Right lobe of liver (tissue), 6 donors: Measurements from ENCODE around the gene DIAPH2. TPM values are rescaled to one million over a fixed set of nuclear protein-coding genes. Genes with fewer than 3 reads are reported as not detected.

Source experiments
- ATAC-seq, 4 donors: fragments of 200-7000 bp; cut with Tn5 transposase; one replicate each; pipeline ENCODE4 v1.9.1; 2020; ENCODE audit warnings: mild to moderate bottlenecking in 4 of 4, moderate library complexity in 4 of 4
- DNase-seq, 3 donors: peaks; one replicate each; pipeline ENCODE4 v3.0.0-alpha.2; 2020
- H3K27ac ChIP-seq, 3 donors: fragments of 200-600 bp; one replicate each; pipeline ENCODE4 v1.8.0; 2022
- H3K27me3 ChIP-seq, 2 donors: fragments of 200-600 bp; one replicate each; pipeline ENCODE4 v1.8.0; 2022
- H3K36me3 ChIP-seq, 4 donors: fragments of 200-600 bp; sonication (generic) in 1 of 4; one replicate each; pipeline versions ENCODE4 v1.5.1 to v1.8.0; 2017 to 2022; ENCODE audit warnings: control low read depth in 1 of 4
- H3K4me1 ChIP-seq, 4 donors: fragments of 200-600 bp; sonication (generic) in 1 of 4; one replicate each; pipeline versions ENCODE4 v1.5.1 to v1.8.0; 2017 to 2022; ENCODE audit warnings: control low read depth in 1 of 4
- H3K4me3 ChIP-seq, 3 donors: fragments of 200-600 bp; one replicate each; pipeline ENCODE4 v1.8.0; 2022
- H3K9me3 ChIP-seq, 4 donors: fragments of 200-600 bp; sonication (generic) in 1 of 4; one replicate each; pipeline versions ENCODE4 v1.5.1 to v1.8.0; 2017 to 2022; ENCODE audit warnings: control low read depth in 1 of 4
- CTCF ChIP-seq, 4 donors: fragments of 200-600 bp in 3 of 4; fragments of 450-650 bp in 1 of 4; IDR thresholded peaks; one replicate each; pipeline versions ENCODE4 v1.5.1 to v1.8.0; 2016 to 2022; ENCODE audit warnings: antibody characterized with exemption in 4 of 4, mild to moderate bottlenecking in 2 of 4
- POLR2A ChIP-seq: fragments of 450-650 bp; IDR thresholded peaks from one replicate; pipeline ENCODE4 v1.6.1; 2017; ENCODE audit warnings: antibody characterized with exemption, mild to moderate bottlenecking
- WGBS: methylation state at CpG from one replicate; pipeline ENCODE4 v1.1.6; 2018; ENCODE audit warnings: low coverage, low lambda C conversion rate; ENCODE audit not compliant: insufficient coverage; ENCODE audit errors: missing lambda C conversion rate; 5-methylcytosine and 5-hydroxymethylcytosine counted together
- intact Hi-C, 2 donors: fragments of 100-400 bp; cut with DNase I; formaldehyde crosslinking; loops; one replicate each; pipeline versions ENCODE4 v1.11.2 to v1.14.1; 2022
- total RNA-seq, 6 experiments: library from RNA; depleted of rRNA in 2 of 6; stranded (reverse); fragments of >200 nt in 2 of 6; fragmentation: NEBNext Ultra II Directional in 3 of 6; extraction: Animal tissue kit (Norgen Biotek cat#: 25700) in 3 of 6; gene quantifications; one replicate each; pipeline versions ENCODE4 v1.1.0 to v1.2.4, GENCODE V29; 2016 to 2023
- donor health status: DM: no; HTN: yes; CAD: no.
- donor health status: DM: no; HTN: no; CAD: no.
- donor health status: DM: no; HTN: no; CAD: no.
- donor health status: DM: no; HTN: yes; CAD: no.
- donor health status: DM: no; HTN: yes; CAD: no.

DIAPH2 gene
- total RNA-seq, 6 experiments from 2014 or later: 10.6 to 20.0 (median 16.4) TPM

- intact Hi-C loops: no loop called here
- no peak overlapping the region for H3K4me3 ChIP-seq
- WGBS: 42% methylated on average over 2 of the region's 2 CpGs
- DNase-seq (no peak), ATAC-seq (no peak)
- no peaks in the 10 kb centered on the region for H3K27me3 ChIP-seq
- peaks cover 0 to 6% (median 2%) of the 10 kb centered on the region in 4 donors for H3K4me1 ChIP-seq
- H3K27ac ChIP-seq: no peak overlapping the region
- no peaks in the 10 kb centered on the region for H3K9me3 ChIP-seq
- H3K36me3 ChIP-seq: no peaks in the 10 kb centered on the region
- no peak for TF ChIP-seq POLR2A
- no peak for TF ChIP-seq CTCF (IDR thresholded peaks at IDR 0.05)
Measured at GRCh38 chrX:96689991-96690390, 5.3 kb downstream of the DIAPH2 start.

GRCh38 chrX:96692454-96692853 is 7.8 kb downstream of the DIAPH2 start:
- TF ChIP-seq CTCF (IDR thresholded peaks at IDR 0.05): no peak
- no peak for TF ChIP-seq POLR2A
- peak overlapping the region in 1 of 3 donors; percentile 33 for H3K27ac ChIP-seq
- intact Hi-C loops: no loop called here

GRCh38 chrX:96692890-96693289 is 8.2 kb downstream of the DIAPH2 start:
- no peaks in the 10 kb centered on the region for H3K36me3 ChIP-seq
- peak overlapping the region in 1 of 3 donors; percentile 33 for H3K27ac ChIP-seq
- H3K4me3 ChIP-seq: no peak overlapping the region
- H3K9me3 ChIP-seq: no peaks in the 10 kb centered on the region
- DNase-seq (no peak), ATAC-seq (peak; percentile 31 to 83 (median 77))
- intact Hi-C loops: no loop called here
- H3K4me1 ChIP-seq: peaks cover 0 to 6% (median 2%) of the 10 kb centered on the region in 4 donors
- TF ChIP-seq CTCF (IDR thresholded peaks at IDR 0.05): no peak
- no peak for TF ChIP-seq POLR2A
- H3K27me3 ChIP-seq: no peaks in the 10 kb centered on the region

More at GRCh38 chrX:96692454-96692853, 7.8 kb downstream of the DIAPH2 start:
- ATAC-seq (peak; percentile 42 to 81 (median 73)), DNase-seq (no peak)
- WGBS: 46% methylated on average over 1 of the region's 1 CpG
- H3K27me3 ChIP-seq: no peaks in the 10 kb centered on the region
- H3K36me3 ChIP-seq: no peaks in the 10 kb centered on the region
- peaks cover 0 to 6% (median 2%) of the 10 kb centered on the region in 4 donors for H3K4me1 ChIP-seq
- H3K4me3 ChIP-seq: no peak overlapping the region
- H3K9me3 ChIP-seq: no peaks in the 10 kb centered on the region

GRCh38 chrX:96693407-96693806 is 8.8 kb downstream of the DIAPH2 start:
- no peak for DNase-seq
- TF ChIP-seq POLR2A (no peak), CTCF (IDR thresholded peaks at IDR 0.05) (no peak)
- 78% methylated on average over 6 of the region's 6 CpGs for whole genome bisulfite sequencing
- H3K9me3 ChIP-seq: no peaks in the 10 kb centered on the region
- H3K4me3 ChIP-seq: no peak overlapping the region
- H3K27ac ChIP-seq: peak overlapping the region in 1 of 3 donors; percentile 33
- H3K27me3 ChIP-seq: no peaks in the 10 kb centered on the region
- peaks cover 0 to 6% (median 2%) of the 10 kb centered on the region in 4 donors for H3K4me1 ChIP-seq
- intact Hi-C loops: no loop called here
- H3K36me3 ChIP-seq: no peaks in the 10 kb centered on the region
- no peak for ATAC-seq

GRCh38 chrX:96696462-96696861 is 11.8 kb downstream of the DIAPH2 start:
- TF ChIP-seq POLR2A: no peak
- TF ChIP-seq CTCF (IDR thresholded peaks at IDR 0.05): no peak
- Histone ChIP-seq H3K27ac (no peak overlapping the region), H3K4me1 (peaks cover 0 to 6% (median 2%) of the 10 kb centered on the region in 4 donors), H3K9me3 (no peaks in the 10 kb centered on the region), H3K36me3 (no peaks in the 10 kb centered on the region), H3K27me3 (no peaks in the 10 kb centered on the region), H3K4me3 (no peak overlapping the region)
- 63% methylated on average over 4 of the region's 4 CpGs for WGBS
- DNase-seq (no peak), ATAC-seq (no peak)
- intact Hi-C loops: no loop called here
